ENCODE results near the gene COL4A2.

GRCh38 chr13:110436276-110436675, 129.2 kb downstream of the COL4A2 start:
- TF ChIP-seq CTCF (IDR thresholded peaks at IDR 0.05) (no peak), EZH2 (IDR thresholded peaks at IDR 0.05; ENCODE audit: borderline replicate concordance, insufficient read depth, low read depth, low read length, poor library complexity, severe bottlenecking) (no peak)

Data from B cell (primary cell).